Transverse colon (tissue), 4 donors: ENCODE measurements around the gene CLP1. TPM values are rescaled to one million over a fixed set of nuclear protein-coding genes. Genes with fewer than 3 reads are reported as not detected.
A peak's percentile ranks its signal among the peaks of the same experiment; 100 is the strongest.

Source experiments
- DNase-seq: peaks from one replicate; pipeline ENCODE4 v3.0.0-alpha.2; 2019
- H3K27ac ChIP-seq, 4 donors: fragments of 200-600 bp; sonication (generic); 2 replicates each; pipeline ENCODE4 v1.5.1; 2016 to 2018; ENCODE audit warnings: inconsistent platforms in 4 of 4
- H3K27me3 ChIP-seq: fragments of 200-600 bp; sonication (generic); 2 replicates; pipeline ENCODE4 v1.5.1; 2017; ENCODE audit warnings: inconsistent platforms
- H3K36me3 ChIP-seq, 4 donors: fragments of 200-600 bp; sonication (generic); 2 replicates each; pipeline ENCODE4 v1.5.1; 2017 to 2019; ENCODE audit warnings: inconsistent platforms in 4 of 4
- H3K4me1 ChIP-seq, 4 donors: fragments of 200-600 bp; sonication (generic); 2 replicates each; pipeline ENCODE4 v1.5.1; 2017 to 2020; ENCODE audit warnings: inconsistent platforms in 4 of 4
- H3K4me3 ChIP-seq, 4 donors: fragments of 200-600 bp; sonication (generic); 1 replicate in 1 of 4; 2 replicates in 3 of 4; pipeline versions ENCODE4 v1.5.1 to v1.6.1; 2017 to 2019; ENCODE audit warnings: inconsistent platforms in 4 of 4
- H3K9me3 ChIP-seq, 2 donors: fragments of 200-600 bp; sonication (generic); 2 replicates each; pipeline ENCODE4 v1.5.1; 2017 to 2019; ENCODE audit warnings: inconsistent platforms in 2 of 2
- CTCF ChIP-seq, 5 experiments: fragments of 200-600 bp in 3 of 5; fragments of 450-650 bp in 2 of 5; sonication (generic) in 3 of 5; IDR thresholded peaks; 1 replicate in 2 of 5; 2 replicates in 3 of 5; pipeline ENCODE4 v1.5.1; 2016 to 2017; ENCODE audit warnings: antibody characterized with exemption in 5 of 5, inconsistent platforms in 3 of 5, mild to moderate bottlenecking in 2 of 5, moderate library complexity in 1 of 5
- EP300 ChIP-seq: sonication (generic); formaldehyde crosslinking; IDR thresholded peaks from one replicate; pipeline ENCODE4 v1.6.1; 2017; ENCODE audit warnings: antibody characterized with exemption, low read depth
- POLR2A ChIP-seq: fragments of 450-650 bp; IDR thresholded peaks from one replicate; pipeline ENCODE4 v1.6.1; 2016; ENCODE audit warnings: antibody characterized with exemption, mild to moderate bottlenecking, moderate library complexity
- POLR2AphosphoS5 ChIP-seq, 3 donors: sonication (generic); formaldehyde crosslinking; IDR thresholded peaks; one replicate each; pipeline ENCODE4 v1.6.1; 2016; ENCODE audit warnings: antibody characterized with exemption in 3 of 3
- WGBS, 2 donors: methylation state at CpG; one replicate each; pipeline ENCODE4 v1.1.5; 2018; ENCODE audit warnings: low coverage in 1 of 2; 5-methylcytosine and 5-hydroxymethylcytosine counted together
- in situ Hi-C, 4 donors: fragments of 200-750 bp; cut with MboI; loops; one replicate each; pipeline versions ENCODE4 v1.15.0 to v1.15.1; 2017; ENCODE audit warnings: low sequenced_read_pairs in 3 of 4, low pct_ligation_motif_present in 1 of 4, low pct_unique_long_range_greater_than_20kb in 1 of 4
- intact Hi-C: fragments of 100-400 bp; cut with DNase I; formaldehyde crosslinking; loops from one replicate; pipeline ENCODE4 v1.15.1; 2023; ENCODE audit warnings: low total_unique reads
- total RNA-seq, 4 donors: library from RNA; depleted of rRNA; stranded (reverse); fragments of >200 nt; gene quantifications; one replicate each; pipeline ENCODE4 v1.1.0, GENCODE V29; 2016

The CLP1 gene
- total RNA-seq, 4 donors from 2014 or later = 10.0 to 24.7 (median 11.6) TPM; not detected in 1

DNA sequence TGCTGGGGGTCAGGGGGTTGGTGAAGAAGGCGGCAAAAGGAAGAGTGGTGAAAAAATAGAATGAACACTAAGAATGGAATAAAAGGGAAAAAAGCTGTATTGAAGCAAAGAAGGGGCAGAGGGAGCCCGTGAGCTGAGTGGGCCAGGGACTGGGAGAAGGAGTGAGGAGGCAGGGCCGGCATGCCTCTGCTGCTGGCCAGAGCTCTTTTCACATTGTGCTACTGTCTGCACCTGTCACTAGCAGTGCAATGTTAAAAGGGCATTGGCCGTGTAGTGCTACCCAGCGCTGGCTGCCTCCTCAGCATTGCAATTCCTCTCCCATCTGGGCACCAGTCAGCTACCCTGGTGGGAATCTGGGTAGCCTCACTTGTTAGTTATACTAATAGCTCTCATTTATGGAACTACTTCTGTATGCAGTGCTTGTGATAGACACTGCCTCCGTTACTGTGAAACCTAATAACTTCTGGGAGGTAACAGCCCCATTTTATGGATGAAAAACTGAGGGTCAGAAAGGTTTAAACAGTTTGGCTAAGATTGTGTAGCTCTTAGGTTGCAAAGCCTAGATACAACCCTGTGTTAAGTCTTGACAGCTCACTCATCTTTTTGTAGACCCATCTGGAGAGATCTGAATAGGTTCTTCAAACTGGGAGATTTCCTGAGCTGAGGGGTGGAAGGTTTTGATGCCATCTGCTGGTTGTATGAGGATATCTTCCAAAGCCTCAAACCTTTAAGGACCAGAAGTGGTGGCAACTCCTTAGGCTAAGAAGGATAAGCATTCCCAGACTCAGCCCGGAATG, 16.4 kb upstream of the CLP1 start:
- no peaks in the 10 kb centered on the region for H3K36me3 ChIP-seq
- in situ Hi-C loops (loop anchor here (5.0 to 25.0 kb wide), 5 partner anchors 69 to 304 kb away; partner anchors contain the start of genes P2RX3 (in 2 of the 4), RTN4RL2 (in 2 of the 4), SSRP1 (in 2 of the 4) and UBE2L6 (in 1 of the 4)), intact Hi-C loops (loop anchor here (1.0 kb wide), 1 partner anchor 73 kb away; no protein-coding TSS in a partner anchor)
- H3K9me3 ChIP-seq = no peaks in the 10 kb centered on the region
- no peak for DNase-seq
- no peak overlapping the region for H3K4me3 ChIP-seq
- TF ChIP-seq CTCF (IDR thresholded peaks at IDR 0.05) (peak; percentile 28 to 40 (median 36)), POLR2AphosphoS5 (IDR thresholded peaks at IDR 0.05) (no peak)
- H3K27me3 ChIP-seq = peaks cover 37% of the 10 kb centered on the region
- peak overlapping the region in 2 of 4 donors; percentile 6 to 44 for H3K27ac ChIP-seq
- WGBS, 2 donors = 17 to 44% methylated on average over 2 to 7 of the region's 7 CpGs
- peaks cover 6 to 52% (median 34%) of the 10 kb centered on the region in 4 donors for H3K4me1 ChIP-seq

DNA sequence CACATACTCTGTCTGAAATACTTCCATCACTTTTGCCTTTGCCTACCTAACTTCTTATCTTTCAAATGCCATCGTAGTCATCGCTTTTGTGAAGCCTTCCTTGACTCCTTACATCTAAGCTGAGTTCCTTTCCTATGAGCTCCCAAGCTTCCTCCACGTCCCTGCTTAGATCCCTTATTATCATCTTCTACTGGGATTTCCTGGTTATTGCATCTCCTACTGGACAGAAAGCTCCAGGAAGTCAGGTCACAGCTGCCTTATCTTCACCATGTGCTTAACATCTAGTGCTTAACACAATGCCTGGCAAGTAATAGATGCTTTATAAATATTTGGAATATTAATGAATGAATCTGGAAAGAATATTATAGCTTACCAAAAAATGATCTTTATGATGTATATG, 13.8 kb upstream of the CLP1 start:
- peaks cover 47% of the 10 kb centered on the region for H3K27me3 ChIP-seq
- H3K4me3 ChIP-seq = no peak overlapping the region
- H3K36me3 ChIP-seq = no peaks in the 10 kb centered on the region
- in situ Hi-C loops (loop anchor here (5.0 to 25.0 kb wide), 5 partner anchors 72 to 307 kb away; partner anchors contain the start of genes P2RX3 (in 2 of the 4), RTN4RL2 (in 2 of the 4), SSRP1 (in 2 of the 4) and UBE2L6 (in 1 of the 4)), intact Hi-C loops (no loop called here)
- no peak for DNase-seq
- peaks cover 10 to 63% (median 22%) of the 10 kb centered on the region in 4 donors for H3K4me1 ChIP-seq
- no peak for TF ChIP-seq CTCF (IDR thresholded peaks at IDR 0.05)
- TF ChIP-seq EP300 = no peak
- no peak for TF ChIP-seq POLR2A
- no peak for TF ChIP-seq POLR2AphosphoS5 (IDR thresholded peaks at IDR 0.05)
- H3K27ac ChIP-seq = no peak overlapping the region
- no peaks in the 10 kb centered on the region for H3K9me3 ChIP-seq
- WGBS, 2 donors = 76 to 100% methylated on average over 2 to 3 of the region's 3 CpGs

DNA sequence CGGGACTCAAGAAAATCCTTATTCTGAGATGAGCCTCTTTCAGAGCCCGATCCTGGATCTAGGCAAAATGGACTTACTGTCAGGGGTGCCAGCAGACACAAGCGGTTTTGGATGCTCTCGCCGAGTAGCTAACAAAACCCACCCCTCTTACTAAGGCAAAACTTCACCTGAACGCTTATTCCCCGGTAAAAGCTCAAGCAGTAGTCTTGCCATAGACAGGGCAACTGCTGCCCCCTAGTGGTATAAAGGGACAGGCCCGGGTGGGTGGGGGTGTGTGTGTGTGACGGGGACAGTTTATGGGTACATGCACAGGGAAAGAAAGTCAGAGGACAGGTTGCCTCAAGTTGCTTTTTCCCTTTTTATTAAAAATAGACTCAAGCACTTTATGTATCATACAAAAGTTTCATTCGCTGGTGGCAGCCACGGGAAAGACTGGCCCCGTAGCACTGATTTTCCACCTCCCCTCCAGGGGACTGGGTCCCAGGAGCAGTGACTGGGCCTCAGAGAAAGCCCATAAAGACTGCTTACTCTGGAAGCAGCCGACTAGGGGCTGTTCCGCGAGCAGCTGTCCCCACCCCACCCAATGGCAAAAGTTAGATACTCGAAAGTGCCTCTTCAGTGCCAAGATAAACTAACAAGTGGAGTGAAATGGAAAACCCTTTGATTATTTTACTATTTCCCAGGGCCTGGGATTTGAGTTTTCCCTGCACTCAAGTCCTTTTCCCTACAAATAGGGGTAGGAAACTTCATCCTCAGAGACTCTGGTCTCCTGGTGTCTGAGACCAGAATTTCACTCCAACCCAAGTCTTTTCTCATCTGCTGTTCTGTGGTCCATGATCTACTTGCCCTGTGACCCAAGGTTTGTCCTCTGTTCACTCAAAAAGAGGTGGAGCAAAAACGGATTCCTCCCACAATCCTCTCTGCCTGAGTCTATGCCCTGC, 12.5 kb upstream of the CLP1 start:
- 10 to 14% methylated on average over 7 to 17 of the region's 17 CpGs for WGBS, 2 donors

More for the DNA sequence above, 12.5 kb upstream of the CLP1 start:
- Histone ChIP-seq H3K4me3 (no peak overlapping the region), H3K27me3 (peaks cover 50% of the 10 kb centered on the region), H3K27ac (peak overlapping the region in 3 of 4 donors; percentile 10 to 64 (median 21)), H3K9me3 (no peaks in the 10 kb centered on the region), H3K4me1 (peaks cover 10 to 63% (median 16%) of the 10 kb centered on the region in 4 donors), H3K36me3 (no peaks in the 10 kb centered on the region)
- intact Hi-C loops = no loop called here
- peak; percentile 87 for DNase-seq
- in situ Hi-C loops = loop anchor here (5.0 to 25.0 kb wide), 5 partner anchors 73 to 308 kb away; partner anchors contain the start of genes P2RX3 (in 2 of the 4), RTN4RL2 (in 2 of the 4), SSRP1 (in 2 of the 4) and UBE2L6 (in 1 of the 4)
- no peak for TF ChIP-seq POLR2AphosphoS5 (IDR thresholded peaks at IDR 0.05)
- no peak for TF ChIP-seq EP300
- TF ChIP-seq POLR2A = no peak
- peak; percentile 76 to 93 (median 91) for TF ChIP-seq CTCF (IDR thresholded peaks at IDR 0.05)
